Fibroblast of lung (primary cell): Measurements from ENCODE around the gene YWHAG. TPM values are rescaled to one million over a fixed set of nuclear protein-coding genes. Genes with fewer than 3 reads are reported as not detected.

Experiments
- DNase-seq, 2 donors: peaks; one replicate each; pipeline versions ENCODE4 v3.0.0 to v3.0.0-alpha.2; 2010; ENCODE audit warnings: low read depth in 2 of 2
- H2AFZ ChIP-seq: 2 replicates; pipeline ENCODE4 v1.5.1; 2012; ENCODE audit warnings: low read length, control low read depth, inconsistent platforms
- H3K27ac ChIP-seq: 2 replicates; pipeline ENCODE4 v1.5.1; 2011; ENCODE audit warnings: low read length, control low read depth; ENCODE audit not compliant: insufficient read depth
- H3K27me3 ChIP-seq: 2 replicates; pipeline ENCODE4 v1.5.1; 2011; ENCODE audit warnings: mild to moderate bottlenecking, low read length; ENCODE audit not compliant: control insufficient read depth, insufficient read depth
- H3K36me3 ChIP-seq: 2 replicates; pipeline ENCODE4 v1.5.1; 2011; ENCODE audit warnings: low read length; ENCODE audit not compliant: control insufficient read depth, insufficient read depth
- H3K4me1 ChIP-seq: 2 replicates; pipeline ENCODE4 v1.5.1; 2011; ENCODE audit warnings: low read length; ENCODE audit not compliant: control insufficient read depth, insufficient read depth; ENCODE audit errors: extremely low read depth
- H3K4me2 ChIP-seq: 2 replicates; pipeline ENCODE4 v1.5.1; 2011; ENCODE audit warnings: low read length, control low read depth; ENCODE audit not compliant: insufficient read depth; ENCODE audit errors: extremely low read depth
- H3K4me3 ChIP-seq, 4 experiments: fragments of 200-600 bp in 1 of 4; sonication (generic) in 1 of 4; replicated peaks in 1 of 4; 2 replicates each; pipeline ENCODE4 v1.5.1; 2011 to 2016; ENCODE audit warnings: low read length in 4 of 4, low read depth in 3 of 4, mild to moderate bottlenecking in 3 of 4, control low read depth in 2 of 4, inconsistent platforms in 1 of 4, mixed read lengths in 1 of 4; ENCODE audit not compliant: insufficient read depth in 1 of 4; ENCODE audit errors: control extremely low read depth in 1 of 4
- H3K79me2 ChIP-seq: 2 replicates; pipeline ENCODE4 v1.5.1; 2012; ENCODE audit warnings: mild to moderate bottlenecking, low read length, inconsistent platforms; ENCODE audit not compliant: control insufficient read depth, insufficient read depth
- H3K9ac ChIP-seq: 2 replicates; pipeline ENCODE4 v1.5.1; 2011; ENCODE audit warnings: mild to moderate bottlenecking, low read length, control low read depth; ENCODE audit not compliant: insufficient read depth
- H3K9me3 ChIP-seq: 2 replicates; pipeline ENCODE4 v1.5.1; 2012; ENCODE audit warnings: low read depth, low read length; ENCODE audit not compliant: control insufficient read depth, insufficient read depth
- H4K20me1 ChIP-seq: 2 replicates; pipeline ENCODE4 v1.5.1; 2011; ENCODE audit warnings: low read length; ENCODE audit not compliant: control insufficient read depth, insufficient read depth; ENCODE audit errors: extremely low read depth
- EZH2 ChIP-seq: IDR thresholded peaks from 2 replicates; pipeline ENCODE4 v1.5.1; 2012; ENCODE audit warnings: low read length, control low read depth, mild to moderate bottlenecking; ENCODE audit errors: missing control alignments
- polyA plus RNA-seq, 2 donors: library from polyadenylated mRNA; depleted of rRNA in 1 of 2; stranded (reverse) in 1 of 2; unstranded in 1 of 2; fragments of >200 nt; gene quantifications; 2 replicates each; pipeline ENCODE4 v1.2.1, GENCODE V29; 2011 to 2012; ENCODE audit warnings: missing spikeins in 1 of 2
- total RNA-seq: library from RNA; depleted of rRNA; stranded (reverse); fragments of >200 nt; gene quantifications from 2 replicates; pipeline ENCODE4 v1.2.1, GENCODE V29; 2014
- TF ChIP-seq, protein P1 (sequence below), 2 donors: IDR thresholded peaks in 1 of 2; conservative IDR thresholded peaks in 1 of 2; 1 replicate in 1 of 2; 2 replicates in 1 of 2; pipeline ENCODE4 v1.5.1; 2011 to 2012; ENCODE audit warnings: low read length in 2 of 2, control low read depth in 1 of 2, inconsistent platforms in 1 of 2, low read depth in 1 of 2, mild to moderate bottlenecking in 1 of 2

The YWHAG gene
- total and polyA plus RNA-seq, 2 donors (not counting 1 experiment from before 2014, with no cell fraction given) = 68.4 to 80.4 TPM

DNA sequence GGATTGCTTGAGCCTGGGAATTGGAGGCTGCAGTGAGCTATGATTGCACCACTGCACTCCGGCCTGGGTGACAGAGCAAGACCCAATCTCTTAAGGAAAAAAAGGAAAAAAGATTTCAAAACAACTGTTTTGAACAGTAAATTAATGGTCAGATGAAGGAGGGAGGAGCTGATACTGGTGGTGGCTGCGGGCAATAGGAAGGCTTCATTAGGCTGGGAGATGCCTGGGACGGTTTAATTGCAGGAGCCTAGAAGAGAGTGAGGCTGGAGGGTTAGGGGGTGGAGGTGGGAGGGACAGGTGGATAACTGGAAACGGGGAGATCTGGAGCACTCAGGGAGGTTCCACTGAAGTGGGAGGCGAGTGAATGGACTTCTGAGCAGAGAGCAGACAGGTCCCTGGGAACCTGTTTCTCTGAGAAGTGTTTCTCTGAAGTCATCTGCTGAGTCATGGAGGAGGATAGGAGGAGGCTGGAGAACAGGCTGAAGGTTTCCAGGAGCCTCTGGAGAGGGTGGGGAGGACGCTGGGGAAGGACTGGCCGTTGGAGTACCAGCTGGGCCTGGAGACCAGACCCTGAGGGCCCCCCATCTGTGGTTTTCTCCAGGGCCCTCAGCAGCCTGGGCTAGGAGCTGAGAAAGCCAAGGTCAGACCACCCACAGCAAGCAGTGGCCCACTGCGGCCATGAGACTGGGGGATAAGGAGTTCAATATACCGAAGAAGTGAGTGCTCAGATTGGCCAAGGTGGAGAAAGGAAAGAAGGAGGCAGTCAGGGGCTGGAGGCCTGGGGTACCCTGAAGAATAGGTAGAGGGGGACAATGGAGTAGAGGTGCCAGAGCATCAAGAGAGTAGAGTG lies 14.4 kb upstream of the YWHAG start:
- Histone ChIP-seq H2AFZ (no peak overlapping the region), H3K27ac (no peak overlapping the region), H3K4me1 (no peaks in the 10 kb centered on the region), H3K4me2 (no peak overlapping the region), H3K27me3 (no peaks in the 10 kb centered on the region), H3K9me3 (no peaks in the 10 kb centered on the region), H3K79me2 (no peaks in the 10 kb centered on the region), H3K4me3 (no peak overlapping the region), H3K36me3 (no peaks in the 10 kb centered on the region), H3K9ac (no peak overlapping the region), H4K20me1 (no peaks in the 10 kb centered on the region)
- TF ChIP-seq EZH2 = no peak
- TF ChIP-seq, protein P1, sequence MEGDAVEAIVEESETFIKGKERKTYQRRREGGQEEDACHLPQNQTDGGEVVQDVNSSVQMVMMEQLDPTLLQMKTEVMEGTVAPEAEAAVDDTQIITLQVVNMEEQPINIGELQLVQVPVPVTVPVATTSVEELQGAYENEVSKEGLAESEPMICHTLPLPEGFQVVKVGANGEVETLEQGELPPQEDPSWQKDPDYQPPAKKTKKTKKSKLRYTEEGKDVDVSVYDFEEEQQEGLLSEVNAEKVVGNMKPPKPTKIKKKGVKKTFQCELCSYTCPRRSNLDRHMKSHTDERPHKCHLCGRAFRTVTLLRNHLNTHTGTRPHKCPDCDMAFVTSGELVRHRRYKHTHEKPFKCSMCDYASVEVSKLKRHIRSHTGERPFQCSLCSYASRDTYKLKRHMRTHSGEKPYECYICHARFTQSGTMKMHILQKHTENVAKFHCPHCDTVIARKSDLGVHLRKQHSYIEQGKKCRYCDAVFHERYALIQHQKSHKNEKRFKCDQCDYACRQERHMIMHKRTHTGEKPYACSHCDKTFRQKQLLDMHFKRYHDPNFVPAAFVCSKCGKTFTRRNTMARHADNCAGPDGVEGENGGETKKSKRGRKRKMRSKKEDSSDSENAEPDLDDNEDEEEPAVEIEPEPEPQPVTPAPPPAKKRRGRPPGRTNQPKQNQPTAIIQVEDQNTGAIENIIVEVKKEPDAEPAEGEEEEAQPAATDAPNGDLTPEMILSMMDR (conservative IDR thresholded peaks at IDR 0.05 in 1 of 2, IDR thresholded peaks at IDR 0.05 in 1 of 2; ENCODE audit: low read depth in 1 of 2, low read length in 2 of 2) = no peak
- peak; percentile 57 to 82 for DNase-seq

- Histone ChIP-seq H3K9ac (no peak overlapping the region), H3K4me3 (no peak overlapping the region), H3K9me3 (no peaks in the 10 kb centered on the region), H3K4me1 (no peaks in the 10 kb centered on the region), H3K79me2 (no peaks in the 10 kb centered on the region), H3K36me3 (no peaks in the 10 kb centered on the region), H2AFZ (no peak overlapping the region), H3K4me2 (no peak overlapping the region), H3K27ac (no peak overlapping the region), H4K20me1 (no peaks in the 10 kb centered on the region), H3K27me3 (no peaks in the 10 kb centered on the region)
- no peak for TF ChIP-seq EZH2
- TF ChIP-seq, protein P1 (conservative IDR thresholded peaks at IDR 0.05 in 1 of 2, IDR thresholded peaks at IDR 0.05 in 1 of 2; ENCODE audit: low read depth in 1 of 2, low read length in 2 of 2) = no peak
- no peak for DNase-seq
Measured at GRCh38 chr7:76371396-76371795, 12.6 kb upstream of the YWHAG start.

DNA sequence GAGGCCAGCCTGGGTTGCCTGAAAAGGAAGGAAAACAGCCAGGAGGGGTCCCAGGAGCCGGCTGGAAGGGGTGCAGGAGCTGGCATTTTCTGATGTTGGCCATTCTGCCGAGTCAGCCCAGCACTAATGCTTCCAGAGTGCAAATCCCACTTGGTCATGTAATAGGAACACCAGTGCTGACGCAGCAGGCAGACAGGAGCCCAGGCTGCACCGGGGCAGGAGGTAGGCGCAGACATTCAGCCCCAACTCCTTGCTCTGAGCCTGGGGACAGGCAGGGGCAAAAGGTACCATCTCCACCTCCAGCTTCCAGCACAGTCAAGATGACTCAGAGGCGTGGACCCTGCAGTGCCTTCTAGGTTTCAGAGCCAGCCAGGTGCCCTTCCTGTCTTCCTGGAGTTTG lies 10.2 kb upstream of the YWHAG start:
- no peaks in the 10 kb centered on the region for H3K27me3 ChIP-seq
- H3K4me3 ChIP-seq = no peak overlapping the region
- H3K4me2 ChIP-seq = no peak overlapping the region
- peaks cover 9% of the 10 kb centered on the region for H3K4me1 ChIP-seq
- no peak overlapping the region for H3K9ac ChIP-seq
- H3K9me3 ChIP-seq = no peaks in the 10 kb centered on the region
- H3K36me3 ChIP-seq = no peaks in the 10 kb centered on the region
- no peak overlapping the region for H2AFZ ChIP-seq
- no peaks in the 10 kb centered on the region for H4K20me1 ChIP-seq
- TF ChIP-seq, protein P1 (conservative IDR thresholded peaks at IDR 0.05 in 1 of 2, IDR thresholded peaks at IDR 0.05 in 1 of 2; ENCODE audit: low read depth in 1 of 2, low read length in 2 of 2) = no peak
- TF ChIP-seq EZH2 = no peak
- no peak overlapping the region for H3K27ac ChIP-seq
- no peaks in the 10 kb centered on the region for H3K79me2 ChIP-seq
- DNase-seq = no peak
